Activated CD4-positive, alpha-beta T cell treated with anti-CD3 and anti-CD28 coated beads, Interleukin-2, amount 50 U/mL, for 4 hours (primary cell): ENCODE results near the gene KCNK5.

Experiments
- DNase-seq, 2 experiments: peaks; one replicate each; pipeline ENCODE4 v3.0.0-alpha.2; 2020

Gene KCNK5, protein sequence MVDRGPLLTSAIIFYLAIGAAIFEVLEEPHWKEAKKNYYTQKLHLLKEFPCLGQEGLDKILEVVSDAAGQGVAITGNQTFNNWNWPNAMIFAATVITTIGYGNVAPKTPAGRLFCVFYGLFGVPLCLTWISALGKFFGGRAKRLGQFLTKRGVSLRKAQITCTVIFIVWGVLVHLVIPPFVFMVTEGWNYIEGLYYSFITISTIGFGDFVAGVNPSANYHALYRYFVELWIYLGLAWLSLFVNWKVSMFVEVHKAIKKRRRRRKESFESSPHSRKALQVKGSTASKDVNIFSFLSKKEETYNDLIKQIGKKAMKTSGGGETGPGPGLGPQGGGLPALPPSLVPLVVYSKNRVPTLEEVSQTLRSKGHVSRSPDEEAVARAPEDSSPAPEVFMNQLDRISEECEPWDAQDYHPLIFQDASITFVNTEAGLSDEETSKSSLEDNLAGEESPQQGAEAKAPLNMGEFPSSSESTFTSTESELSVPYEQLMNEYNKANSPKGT

DNA sequence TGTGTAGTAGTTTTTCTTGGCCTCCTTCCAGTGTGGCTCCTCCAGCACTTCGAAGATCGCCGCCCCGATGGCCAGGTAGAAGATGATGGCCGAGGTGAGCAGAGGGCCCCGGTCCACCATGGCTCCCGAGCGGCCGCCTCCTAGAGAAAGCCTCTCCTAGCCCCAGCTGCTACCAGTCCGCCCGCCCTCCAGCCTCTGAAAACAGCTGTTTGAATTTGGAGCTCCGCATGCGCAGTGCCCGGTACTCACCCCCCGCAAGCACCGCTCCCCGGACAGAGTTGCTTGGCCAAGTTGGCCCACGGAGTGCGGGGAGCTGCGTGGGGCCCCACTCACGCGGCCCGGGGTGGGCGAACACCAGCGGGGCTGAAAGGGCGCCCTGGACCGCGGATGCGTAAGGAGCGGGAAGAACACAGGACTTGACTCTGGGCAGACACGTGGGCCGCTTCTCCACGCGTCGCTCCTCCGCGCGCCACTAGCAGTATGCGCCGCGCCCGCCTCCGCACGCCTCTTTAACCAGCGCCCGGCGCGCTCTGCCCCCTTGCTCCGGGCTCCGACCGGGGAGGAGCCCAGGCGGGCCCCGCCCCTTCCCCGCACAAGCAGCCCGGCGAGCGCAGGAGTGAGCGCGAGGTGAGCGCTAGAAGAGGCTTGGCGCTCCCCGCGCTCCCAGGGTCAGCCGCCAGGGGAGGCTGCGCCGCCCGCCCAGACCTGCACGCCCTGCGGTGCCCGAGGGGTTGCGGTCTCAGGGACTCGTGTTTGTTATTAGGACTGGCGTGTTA is at the start of gene KCNK5:
Gene KCNK5, minus strand, starts transcription at position 484 of the 776 bp plus-strand sequence. Its CDS starts 364 bp downstream, at position 120.
- DNase-seq, result peak; percentile 69 to 79

DNA sequence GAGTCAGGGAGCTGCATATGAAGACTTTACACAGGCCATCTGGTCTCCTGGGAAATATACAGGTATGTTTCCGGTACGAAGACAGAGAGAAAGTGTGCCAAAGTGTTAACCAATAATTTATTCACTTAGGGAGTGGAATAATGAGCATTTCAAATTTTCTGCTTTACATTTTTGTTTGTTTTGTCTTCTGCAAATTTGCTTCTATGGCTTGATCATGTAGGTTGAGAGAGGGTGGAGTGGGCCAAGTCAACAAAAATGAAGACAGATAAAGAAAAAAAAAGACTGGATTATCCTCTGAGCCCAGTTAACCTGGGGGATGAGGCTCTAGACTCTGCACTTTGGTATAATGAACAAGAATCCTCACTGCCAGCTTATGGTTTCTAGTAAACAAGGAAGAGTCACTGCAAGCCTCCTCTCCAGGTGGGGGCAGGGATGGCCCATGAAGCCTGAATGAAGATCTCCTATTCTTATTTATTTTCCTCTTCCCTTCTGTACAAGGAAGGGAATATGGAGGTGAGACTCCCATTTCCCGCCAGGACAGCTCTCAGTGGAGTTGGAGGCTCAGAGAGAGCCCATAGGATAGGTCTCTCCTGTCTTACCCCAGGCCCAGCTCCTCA is 47.2 kb upstream of the KCNK5 start:
- no peak for DNase-seq

DNA sequence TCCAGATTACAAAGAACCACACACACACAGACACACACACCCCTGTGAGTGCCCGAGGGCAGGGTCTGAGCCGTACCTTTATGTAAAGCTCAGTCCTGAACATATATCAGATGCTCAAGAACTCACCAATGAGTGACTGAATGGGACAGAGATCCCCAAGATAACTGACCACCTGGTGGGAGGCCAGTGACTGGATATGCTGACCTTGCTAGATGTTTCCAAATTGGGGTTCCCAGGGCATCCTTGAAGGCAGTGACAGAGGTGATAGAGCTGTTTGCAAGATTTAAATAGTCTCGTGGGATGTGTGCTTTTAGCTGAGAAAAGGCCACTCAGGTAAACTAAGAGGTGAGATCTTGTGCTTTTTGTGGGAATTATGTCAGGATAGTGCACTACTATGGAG is 45.6 kb upstream of the KCNK5 start:
- no peak for DNase-seq

DNA sequence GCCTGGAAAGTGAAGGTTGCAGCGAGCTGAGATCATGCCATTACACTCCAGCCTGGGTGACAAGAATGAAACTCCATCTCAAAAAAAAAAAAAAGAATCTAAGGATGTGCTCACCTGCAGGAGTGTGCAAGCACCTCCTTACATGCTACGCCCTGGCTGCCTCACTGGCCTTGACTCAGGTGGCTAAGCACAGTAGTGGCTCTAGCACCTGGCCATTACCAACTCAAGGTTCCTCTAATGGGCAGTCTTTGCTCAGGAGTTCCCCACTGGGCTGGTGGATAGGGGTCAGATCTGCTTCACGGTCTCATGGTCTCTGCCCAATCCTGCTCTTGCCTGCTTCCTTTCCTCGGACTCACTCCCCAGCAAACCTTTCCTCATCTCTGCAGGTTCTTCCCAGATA is 45.2 kb upstream of the KCNK5 start:
- no peak for DNase-seq

DNA sequence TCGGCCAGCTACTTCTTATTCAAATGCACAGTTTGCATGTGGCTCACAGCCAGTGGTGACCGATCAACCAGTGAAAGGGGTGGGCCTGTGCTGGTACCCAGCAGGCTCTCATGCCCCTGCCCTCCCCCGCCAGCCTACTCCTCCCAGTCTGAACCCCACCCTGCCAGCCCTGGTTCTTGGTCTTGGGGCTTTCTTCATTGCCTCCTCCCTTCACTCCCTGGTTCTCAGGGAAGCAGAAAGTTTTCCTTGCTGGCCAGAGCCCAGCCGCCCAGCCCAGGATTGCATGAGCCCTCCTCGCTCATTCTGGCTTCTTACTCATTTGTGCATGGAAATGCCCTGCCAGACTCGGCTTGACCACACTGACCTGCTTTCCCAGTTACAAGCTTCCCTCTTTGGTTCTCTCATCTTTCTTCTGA is 44.1 kb upstream of the KCNK5 start:
- no peak for DNase-seq

DNA sequence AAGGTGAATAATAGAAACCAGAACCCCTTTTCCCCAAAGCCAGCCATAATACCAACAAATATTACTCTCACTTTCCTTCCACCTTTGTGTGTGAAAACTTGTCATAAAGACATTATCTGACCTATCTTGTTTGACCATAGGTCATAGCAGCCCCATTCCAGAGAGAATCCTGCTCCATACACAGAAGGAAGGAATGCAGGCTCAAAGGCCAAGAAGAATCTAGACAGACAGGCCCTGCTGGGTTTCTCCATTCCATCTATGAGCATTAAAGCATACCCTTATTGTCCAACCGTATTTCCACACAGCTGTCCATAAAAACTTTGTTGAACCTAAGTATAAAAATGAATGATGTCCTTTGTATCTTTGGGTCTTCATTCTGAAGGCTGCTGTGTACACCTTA is 40.7 kb upstream of the KCNK5 start:
- no peak for DNase-seq

DNA sequence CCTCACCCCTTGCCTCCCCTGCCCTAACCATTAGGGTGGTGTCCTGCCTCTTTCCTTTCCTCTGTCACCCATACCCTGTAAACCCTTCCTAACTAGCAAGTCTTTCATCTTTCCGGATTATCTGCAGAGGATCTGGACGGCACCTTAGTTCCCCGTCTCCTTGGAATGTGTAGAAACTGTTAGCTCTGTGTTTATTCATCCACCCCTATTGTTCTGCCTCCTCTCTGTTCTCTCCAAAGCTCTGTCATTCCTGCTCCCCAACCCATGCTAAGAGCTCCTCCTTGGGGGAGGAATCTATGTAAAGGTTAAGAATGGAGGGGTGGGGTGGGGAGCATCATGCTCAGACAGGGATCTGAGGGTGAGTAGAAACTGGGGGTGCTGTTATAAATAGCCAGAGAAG is 39.4 kb upstream of the KCNK5 start:
- no peak for DNase-seq

DNA sequence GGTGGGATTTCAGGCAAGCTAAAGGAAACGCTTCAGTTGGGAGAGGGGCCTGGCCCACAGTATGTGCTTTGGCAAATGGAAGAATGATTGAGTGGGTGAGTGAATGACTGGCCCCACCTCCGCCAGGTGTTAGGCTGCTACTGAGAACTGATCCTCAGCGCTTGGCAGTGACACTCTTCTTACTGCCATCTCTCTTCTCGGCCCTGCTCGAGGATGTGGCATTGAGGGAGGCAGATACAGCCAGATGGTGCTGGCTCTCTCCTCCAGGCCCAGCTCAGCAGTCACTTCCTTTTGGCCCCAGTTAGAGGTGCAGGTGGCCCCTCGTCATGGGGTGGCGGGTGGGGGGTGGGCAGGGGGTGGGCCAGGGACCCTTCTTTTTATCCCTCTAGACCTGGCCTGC is 38.9 kb upstream of the KCNK5 start:
- DNase-seq, result no peak

DNA sequence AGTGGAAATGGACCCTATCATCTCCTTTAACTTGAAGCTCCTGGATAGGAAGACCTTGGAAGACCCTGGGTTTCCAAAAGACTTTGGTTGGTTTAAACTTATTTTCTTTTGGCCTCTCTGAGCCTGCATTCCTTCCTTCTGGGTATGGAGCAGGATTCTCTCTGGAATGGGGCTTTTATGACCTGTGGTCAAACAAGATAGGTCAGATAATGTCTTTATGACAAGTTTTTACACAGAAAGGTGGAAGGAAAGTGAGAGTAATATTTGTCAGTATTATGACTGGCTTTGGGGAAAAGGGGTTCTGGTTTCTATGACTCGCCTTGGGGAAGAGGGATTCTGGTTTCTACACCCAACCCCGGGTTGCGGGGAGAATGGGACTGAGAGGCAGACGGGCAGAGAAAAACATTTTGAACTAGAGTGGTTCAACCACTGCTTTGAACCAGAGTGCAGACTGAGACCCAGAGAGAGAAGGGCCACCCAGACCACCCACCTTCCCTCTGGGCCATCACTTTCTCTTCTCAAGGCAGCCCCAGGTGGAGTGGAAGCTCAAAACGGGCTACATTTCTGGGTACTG is 37.6 kb upstream of the KCNK5 start:
- DNase-seq, result no peak

DNA sequence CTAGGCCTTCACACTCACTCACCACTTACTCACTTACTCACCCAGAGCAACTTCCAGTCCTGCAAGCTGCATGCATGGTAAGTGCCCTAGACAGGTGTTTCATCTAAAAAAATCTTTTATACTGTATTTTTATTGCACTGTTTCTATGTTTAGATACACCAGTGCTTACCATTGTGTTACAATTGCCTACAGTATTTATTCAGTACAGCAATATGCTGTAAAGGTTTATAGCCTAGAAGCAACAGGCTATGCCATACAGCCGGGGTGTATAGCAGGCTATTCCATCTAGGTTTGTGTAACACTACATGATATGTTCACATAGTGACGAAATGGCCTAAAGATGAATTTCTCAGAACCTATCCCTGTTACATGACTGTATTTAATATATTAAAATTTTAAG is 37.1 kb upstream of the KCNK5 start:
- no peak for DNase-seq

DNA sequence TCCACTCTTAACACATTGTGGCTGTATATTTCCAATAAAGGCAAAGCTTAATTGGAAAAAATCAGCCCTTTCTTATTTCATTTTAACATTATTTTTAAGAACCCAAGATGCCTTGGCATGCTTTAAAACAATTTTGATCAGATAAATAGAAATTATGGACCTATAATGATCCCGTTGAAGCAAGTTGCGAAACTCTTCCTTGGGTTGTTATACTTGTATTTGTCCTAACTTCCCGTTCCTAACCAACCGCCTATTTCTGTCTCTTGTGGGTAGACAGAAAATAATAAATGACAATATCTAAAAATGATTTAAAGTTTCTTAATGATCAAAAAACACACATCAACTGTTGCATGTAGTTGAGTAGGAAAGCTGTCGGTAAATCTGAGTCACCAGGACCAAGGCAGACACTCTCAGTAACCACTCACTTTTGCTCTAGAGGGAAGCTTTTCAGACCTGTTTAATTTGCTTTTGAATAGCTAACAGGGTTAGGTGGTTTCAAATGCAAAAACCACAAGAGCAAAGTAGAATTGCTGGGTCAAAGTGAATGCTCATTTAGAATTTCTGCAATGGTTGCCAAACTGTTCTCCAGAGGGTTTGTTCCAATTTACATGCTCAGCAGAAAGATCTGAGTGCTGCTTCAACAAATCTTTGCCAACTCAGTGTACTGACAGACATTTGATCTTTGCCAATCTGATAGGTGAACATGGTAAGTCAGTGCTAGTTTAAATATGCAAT is 34.2 kb upstream of the KCNK5 start:
- no peak for DNase-seq

DNA sequence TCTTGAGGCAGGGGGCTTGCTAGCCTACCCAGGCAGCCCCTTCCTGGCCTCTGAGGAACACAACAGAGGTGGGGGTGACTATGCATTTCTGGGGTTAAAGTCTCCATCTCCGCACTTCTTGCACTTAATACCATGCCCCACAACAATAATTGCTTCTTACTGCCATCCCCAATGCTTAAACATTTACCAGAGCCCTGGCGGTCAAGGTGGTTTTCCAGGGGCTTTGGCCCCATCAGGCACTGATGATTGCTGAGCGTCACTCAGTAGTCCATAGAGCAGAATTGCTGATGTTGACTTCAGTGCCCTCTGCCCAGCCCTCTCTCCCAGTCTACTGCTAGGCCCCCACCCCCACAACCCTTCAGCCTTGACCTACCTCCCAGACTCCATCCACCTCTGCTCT is 32.5 kb upstream of the KCNK5 start:
- DNase-seq, result no peak

DNA sequence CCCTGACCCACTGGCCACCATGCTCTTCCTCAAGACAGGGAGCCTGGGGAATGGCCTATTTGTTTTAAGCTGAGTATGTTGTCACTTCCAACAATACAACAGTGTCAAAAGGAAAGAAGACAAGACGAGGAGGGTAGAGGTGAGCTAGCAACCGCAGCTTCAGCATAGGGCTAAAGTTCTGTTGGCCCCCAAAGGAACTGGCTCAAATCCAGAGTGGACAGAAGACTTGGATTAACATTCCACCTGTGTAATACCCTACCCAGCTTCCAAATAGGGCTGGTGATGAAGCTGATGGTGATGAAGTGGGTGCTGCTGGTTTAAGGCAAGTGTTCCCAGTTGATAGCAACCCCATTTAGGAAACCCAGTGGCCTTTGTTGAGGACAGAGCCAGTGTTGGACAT is 31.7 kb upstream of the KCNK5 start:
- no peak for DNase-seq

DNA sequence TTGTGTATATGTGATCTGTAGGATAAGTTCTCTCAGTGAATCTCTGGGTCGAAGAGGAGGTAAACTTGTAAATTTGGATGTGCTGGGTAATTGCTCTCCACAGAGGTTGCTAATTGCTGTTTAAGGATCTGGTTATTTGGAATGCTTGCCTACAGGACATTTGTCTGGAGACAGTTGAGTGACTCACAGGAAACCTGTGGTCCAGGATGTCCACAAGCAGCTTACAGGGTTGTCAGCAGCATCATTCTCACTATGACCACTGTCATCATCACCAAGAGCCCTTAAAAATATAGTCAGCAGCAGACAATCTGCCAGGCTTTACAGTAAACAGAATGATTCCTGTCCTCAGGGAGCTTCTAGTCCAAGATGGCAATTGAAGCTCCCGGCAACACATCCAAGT is 31.2 kb upstream of the KCNK5 start:
- no peak for DNase-seq

DNA sequence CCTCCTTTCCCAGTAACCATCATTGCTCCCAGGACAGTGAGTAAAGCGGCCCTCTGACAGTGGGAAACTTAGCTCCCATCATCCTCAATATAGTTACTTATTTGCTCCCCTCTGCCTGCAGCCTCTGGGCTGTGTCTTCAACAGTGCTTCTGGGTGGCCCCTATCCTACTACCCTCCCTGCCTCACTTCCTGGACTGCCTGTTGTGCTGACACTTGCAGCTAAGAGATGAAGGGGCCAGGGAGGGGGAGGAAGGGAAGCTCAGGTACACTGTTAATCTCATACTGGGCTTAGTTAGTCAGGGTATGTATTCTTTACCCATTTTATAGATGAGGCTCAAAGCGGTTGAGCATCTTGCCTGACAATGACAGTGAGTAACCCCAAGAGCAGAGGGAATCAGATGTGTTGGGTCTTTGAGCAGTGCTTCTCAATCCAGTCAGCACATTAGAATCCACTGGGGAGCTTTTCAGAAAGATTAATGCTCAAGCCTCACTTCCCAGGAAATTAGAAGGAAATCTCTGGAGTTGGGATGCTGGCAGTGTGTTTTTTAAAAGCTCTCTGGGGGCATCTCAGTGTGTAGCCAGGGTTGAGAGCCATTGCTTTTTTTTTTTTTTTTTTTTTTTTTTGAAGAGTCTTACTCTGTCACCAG is 27.1 kb upstream of the KCNK5 start:
- no peak for DNase-seq

DNA sequence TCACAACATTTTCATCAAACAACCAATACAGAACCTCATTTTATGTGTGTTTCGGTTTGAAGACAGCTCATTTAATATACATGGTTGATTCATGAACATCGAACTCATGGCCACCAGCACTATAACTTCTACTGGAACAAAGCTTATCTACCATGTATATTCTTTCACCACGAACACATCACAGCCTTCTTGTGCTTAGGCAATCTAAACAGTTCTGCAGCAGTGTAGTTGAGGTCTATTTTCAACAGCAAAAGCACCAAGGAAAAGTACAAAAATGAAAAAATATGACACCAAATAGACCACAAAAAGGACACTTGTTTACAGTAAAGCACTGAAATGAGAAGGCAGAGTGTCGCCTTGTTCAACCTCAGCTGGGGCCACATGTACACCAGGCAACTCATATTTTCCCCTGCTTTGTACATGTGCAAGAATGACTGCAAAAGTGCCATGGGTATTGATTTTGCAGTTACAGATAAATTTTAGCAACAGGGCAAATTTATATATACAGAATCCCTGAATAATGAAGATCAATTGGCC is 25.8 kb upstream of the KCNK5 start:
- no peak for DNase-seq

DNA sequence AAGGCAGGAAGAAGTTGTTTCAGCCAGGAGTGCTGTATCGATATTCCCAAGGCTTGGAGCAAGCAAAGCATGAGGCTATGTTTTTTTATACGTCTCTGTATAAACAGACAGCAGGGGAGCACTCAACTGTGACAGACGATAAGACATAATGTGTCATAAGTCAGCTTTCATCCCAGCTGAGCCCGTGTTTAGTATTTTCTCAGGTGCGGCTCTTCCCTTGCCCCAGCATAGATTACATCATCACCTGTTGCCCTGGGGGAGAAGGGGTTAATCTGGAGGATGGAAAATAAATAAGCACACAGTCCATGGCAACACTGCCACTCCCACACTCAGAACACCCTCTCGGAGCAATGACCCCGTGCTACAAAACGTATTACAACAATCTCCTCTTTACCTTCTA is 22.1 kb upstream of the KCNK5 start:
- no peak for DNase-seq

DNA sequence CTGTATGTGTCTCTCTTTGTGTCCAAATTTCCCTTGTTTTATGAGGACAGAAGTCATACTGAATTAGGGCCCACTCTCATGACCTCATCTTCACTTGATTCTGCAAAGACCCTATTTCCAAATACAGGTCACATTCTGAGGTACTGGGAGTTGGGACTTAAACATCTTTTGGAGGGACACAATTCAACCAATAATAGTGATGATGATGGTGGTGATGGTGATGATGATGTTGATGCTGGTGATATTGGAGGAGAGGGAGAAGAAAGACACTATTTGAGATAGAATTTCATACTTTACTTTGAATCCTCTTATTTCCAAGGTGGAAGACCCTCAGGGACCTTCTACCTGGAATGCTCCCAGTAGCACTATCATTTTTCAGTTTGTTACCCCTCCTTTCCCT is 21.2 kb upstream of the KCNK5 start:
- no peak for DNase-seq

DNA sequence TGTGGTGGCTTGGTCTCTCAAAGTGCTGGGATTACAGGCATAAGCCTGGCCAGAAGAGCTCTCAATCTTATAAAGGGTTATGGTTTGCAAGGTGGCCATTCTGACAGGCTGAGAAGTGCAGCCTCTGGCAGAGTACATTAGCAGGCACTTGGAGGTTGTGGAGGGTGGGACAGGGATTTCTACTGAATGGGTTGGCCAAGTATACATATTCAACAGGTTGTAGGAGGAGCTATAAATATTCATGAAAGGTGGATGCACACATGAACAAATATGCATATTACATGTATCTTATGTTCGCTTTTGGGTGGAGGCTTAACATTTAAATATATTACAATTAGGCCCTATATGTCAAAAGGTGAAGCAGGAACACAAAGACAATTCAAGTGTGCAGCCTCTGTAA is 20.0 kb upstream of the KCNK5 start:
- no peak for DNase-seq

DNA sequence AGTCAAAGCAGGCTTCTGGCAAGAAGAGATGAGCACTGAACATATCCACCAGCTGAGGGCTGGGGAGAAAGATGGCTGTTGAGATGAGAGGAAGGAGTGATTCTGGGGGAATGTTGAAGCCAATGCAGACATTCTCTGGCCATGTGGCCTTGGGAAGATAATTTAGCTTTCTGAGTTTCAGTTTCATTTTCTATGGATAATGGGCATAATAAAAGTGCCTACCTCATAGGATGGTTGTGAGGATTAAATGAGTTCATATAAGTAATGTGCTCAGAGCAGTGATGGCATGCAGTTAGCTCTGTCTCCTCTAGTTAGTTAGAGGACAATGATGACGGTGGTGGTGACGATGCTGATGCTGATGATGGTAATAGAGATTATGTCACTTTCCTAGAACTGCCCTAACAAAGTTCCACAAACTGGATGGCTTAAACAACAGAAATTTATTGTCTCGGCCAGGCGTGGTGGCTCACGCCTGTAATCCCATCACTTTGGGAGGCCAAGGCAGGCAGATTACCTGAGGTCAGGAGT is 18.5 kb upstream of the KCNK5 start:
- DNase-seq, result no peak

DNA sequence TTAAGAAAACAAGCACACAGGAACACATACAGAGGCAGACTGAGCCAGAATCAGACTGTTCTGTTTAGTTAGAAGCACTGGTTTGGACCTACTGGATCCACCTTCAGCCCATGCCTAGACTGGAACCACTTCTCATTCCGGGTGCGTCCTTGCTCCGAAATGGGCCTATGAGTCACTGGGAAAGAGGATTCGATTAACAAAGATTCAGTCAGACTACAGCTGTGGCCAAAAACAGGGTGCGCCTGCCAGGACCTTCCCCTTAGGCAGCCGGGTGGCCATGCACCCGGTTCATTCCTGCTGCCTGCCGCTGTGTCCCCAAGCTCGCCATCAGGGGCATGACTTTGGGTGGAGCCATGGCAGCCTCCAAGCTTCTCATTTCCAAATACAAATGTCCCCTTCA is 14.5 kb upstream of the KCNK5 start:
- no peak for DNase-seq
